A673 (cell line): ENCODE measurements around the gene LMF1. TPM values are rescaled to one million over a fixed set of nuclear protein-coding genes. Genes with fewer than 3 reads are reported as not detected.

Source experiments
- BruUV-seq: library from RNA; stranded (reverse); fragments of 400-500 nt; replicated peaks from 2 replicates; lab custom pipeline; 2021; lab: Mats Ljungman, UMichigan
- CTCF ChIA-PET: fragments of 300-600 bp; sonication (Branson Sonifier 250); formaldehyde crosslinking; loops from one replicate; lab custom pipeline; 2022; ENCODE audit warnings: antibody characterized with exemption; lab: Charles Lee
- POLR2A ChIA-PET: fragments of 300-600 bp; sonication (Branson Sonifier 250); formaldehyde crosslinking; loops from one replicate; lab custom pipeline; 2022; ENCODE audit warnings: antibody characterized with exemption; ENCODE audit not compliant: low non-redundant PET; lab: Charles Lee
- DNase-seq: peaks from one replicate; pipeline ENCODE4 v3.0.0-alpha.2; 2015; ENCODE audit warnings: low spot score
- H3K27ac ChIP-seq: fragments of 200-600 bp; sonication (generic); 2 replicates; pipeline ENCODE4 v1.5.1; 2016; ENCODE audit warnings: mixed run types, low read depth, mild to moderate bottlenecking, mixed read lengths, antibody characterized with exemption, low read length; ENCODE audit not compliant: poor library complexity, severe bottlenecking
- H3K27me3 ChIP-seq: fragments of 200-600 bp; sonication (generic); replicated peaks from 2 replicates; pipeline ENCODE4 v1.6.1; 2017; ENCODE audit warnings: mixed run types, low read depth, mild to moderate bottlenecking, mixed read lengths, antibody characterized with exemption, low read length; ENCODE audit not compliant: insufficient read depth, poor library complexity
- H3K36me3 ChIP-seq: fragments of 200-600 bp; sonication (generic); 2 replicates; pipeline ENCODE4 v1.6.1; 2016; ENCODE audit warnings: mixed run types, mild to moderate bottlenecking, mixed read lengths, antibody characterized with exemption, low read length; ENCODE audit not compliant: insufficient read depth, poor library complexity, severe bottlenecking
- H3K4me1 ChIP-seq: fragments of 200-600 bp; sonication (generic); 2 replicates; pipeline ENCODE4 v1.6.1; 2017; ENCODE audit warnings: mixed run types, mild to moderate bottlenecking, mixed read lengths, antibody characterized with exemption, low read length; ENCODE audit not compliant: insufficient read depth, poor library complexity, severe bottlenecking
- H3K4me3 ChIP-seq: fragments of 200-600 bp; sonication (generic); 2 replicates; pipeline ENCODE4 v1.5.1; 2016; ENCODE audit warnings: low read depth, mixed run types, mild to moderate bottlenecking, mixed read lengths, low read length; ENCODE audit not compliant: poor library complexity, severe bottlenecking
- H3K9me3 ChIP-seq: fragments of 200-600 bp; sonication (generic); 2 replicates; pipeline ENCODE4 v1.6.1; 2016; ENCODE audit warnings: mixed run types, low read depth, mild to moderate bottlenecking, mixed read lengths, antibody characterized with exemption, low read length; ENCODE audit not compliant: poor library complexity, severe bottlenecking
- EZH2 ChIP-seq: fragments of 200-600 bp; sonication (generic); IDR thresholded peaks from 2 replicates; pipeline ENCODE4 v1.6.1; 2017; ENCODE audit warnings: borderline replicate concordance, low read depth, mild to moderate bottlenecking, mixed read lengths, antibody characterized with exemption, low read length; ENCODE audit not compliant: poor library complexity, severe bottlenecking
- intact Hi-C: fragments of 100-400 bp; cut with micrococcal nuclease; formaldehyde crosslinking; loops from one replicate; pipeline ENCODE4 v1.10.0; 2022; ENCODE audit not compliant: unreplicated experiment
- total RNA-seq: library from RNA; stranded (reverse); gene quantifications from 2 replicates; pipeline ENCODE4 v1.2.3, GENCODE V29; 2021
- TF ChIP-seq, protein P1 (sequence below): fragments of 300-800, 200-600 bp; sonication (generic); conservative IDR thresholded peaks from 2 replicates; pipeline ENCODE4 v1.5.1; 2017; ENCODE audit warnings: low read depth, mild to moderate bottlenecking, antibody characterized with exemption, low read length, moderate library complexity, mixed read lengths

LMF1 gene
- total RNA-seq, 1 experiment from 2014 or later: 21.0 TPM

DNA sequence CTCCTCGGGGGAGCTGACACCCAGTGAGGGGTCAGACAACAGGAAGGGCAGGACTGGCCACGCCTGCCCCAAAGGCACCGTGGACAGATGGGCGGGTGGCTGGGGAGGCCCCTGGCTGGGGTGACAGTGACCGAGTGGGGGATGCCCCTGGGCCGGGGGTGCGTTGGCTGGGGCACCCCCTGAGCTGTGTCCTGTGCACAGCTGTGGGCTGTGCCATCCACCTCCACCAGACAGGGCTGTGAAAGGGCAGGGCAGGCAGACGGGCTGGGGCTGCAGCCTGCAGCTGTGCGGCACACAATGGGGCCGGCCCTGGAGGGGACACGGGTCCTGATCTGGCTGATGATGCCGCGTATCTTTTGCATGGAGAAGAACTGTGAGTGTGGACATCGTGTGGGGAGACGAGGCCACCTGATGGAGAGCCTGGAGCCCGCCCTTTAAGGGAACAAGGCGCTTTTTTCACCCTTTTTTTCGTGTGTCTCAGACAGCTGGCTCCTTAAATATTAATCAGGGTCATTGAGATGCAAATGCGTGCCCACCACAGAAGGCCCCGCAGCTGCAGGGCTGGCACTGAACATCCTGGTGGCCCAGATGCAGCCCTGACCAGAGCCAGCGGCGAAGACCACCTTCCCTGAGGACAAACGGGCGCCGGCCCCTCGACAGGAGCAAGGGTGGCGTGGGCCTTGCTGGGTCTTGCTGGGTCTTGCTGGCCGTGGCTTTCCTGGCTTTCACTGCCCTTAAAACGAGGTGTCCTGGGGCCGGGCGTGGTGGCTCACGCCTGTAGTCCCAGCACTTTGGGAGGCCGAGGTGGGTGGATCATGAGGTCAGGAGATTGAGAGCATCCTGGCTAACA, 127.8 kb downstream of the LMF1 start:
- Histone ChIP-seq H3K4me3 (no peak overlapping the region), H3K27ac (no peak overlapping the region), H3K9me3 (no peaks in the 10 kb centered on the region), H3K36me3 (no peaks in the 10 kb centered on the region), H3K4me1 (peaks cover 14% of the 10 kb centered on the region), H3K27me3 (no peaks in the 10 kb centered on the region)
- no peak for DNase-seq
- POLR2A ChIA-PET: no interaction called here
- CTCF ChIA-PET: interaction anchor here (0.6 kb wide), 1 partner anchor 215 kb away, joined by 3 read pairs; no protein-coding TSS in a partner anchor
- no peak for TF ChIP-seq EZH2
- TF ChIP-seq, protein P1, sequence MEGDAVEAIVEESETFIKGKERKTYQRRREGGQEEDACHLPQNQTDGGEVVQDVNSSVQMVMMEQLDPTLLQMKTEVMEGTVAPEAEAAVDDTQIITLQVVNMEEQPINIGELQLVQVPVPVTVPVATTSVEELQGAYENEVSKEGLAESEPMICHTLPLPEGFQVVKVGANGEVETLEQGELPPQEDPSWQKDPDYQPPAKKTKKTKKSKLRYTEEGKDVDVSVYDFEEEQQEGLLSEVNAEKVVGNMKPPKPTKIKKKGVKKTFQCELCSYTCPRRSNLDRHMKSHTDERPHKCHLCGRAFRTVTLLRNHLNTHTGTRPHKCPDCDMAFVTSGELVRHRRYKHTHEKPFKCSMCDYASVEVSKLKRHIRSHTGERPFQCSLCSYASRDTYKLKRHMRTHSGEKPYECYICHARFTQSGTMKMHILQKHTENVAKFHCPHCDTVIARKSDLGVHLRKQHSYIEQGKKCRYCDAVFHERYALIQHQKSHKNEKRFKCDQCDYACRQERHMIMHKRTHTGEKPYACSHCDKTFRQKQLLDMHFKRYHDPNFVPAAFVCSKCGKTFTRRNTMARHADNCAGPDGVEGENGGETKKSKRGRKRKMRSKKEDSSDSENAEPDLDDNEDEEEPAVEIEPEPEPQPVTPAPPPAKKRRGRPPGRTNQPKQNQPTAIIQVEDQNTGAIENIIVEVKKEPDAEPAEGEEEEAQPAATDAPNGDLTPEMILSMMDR: no peak
- no TSS peak for BruUV-seq
- intact Hi-C loops: no loop called here

DNA sequence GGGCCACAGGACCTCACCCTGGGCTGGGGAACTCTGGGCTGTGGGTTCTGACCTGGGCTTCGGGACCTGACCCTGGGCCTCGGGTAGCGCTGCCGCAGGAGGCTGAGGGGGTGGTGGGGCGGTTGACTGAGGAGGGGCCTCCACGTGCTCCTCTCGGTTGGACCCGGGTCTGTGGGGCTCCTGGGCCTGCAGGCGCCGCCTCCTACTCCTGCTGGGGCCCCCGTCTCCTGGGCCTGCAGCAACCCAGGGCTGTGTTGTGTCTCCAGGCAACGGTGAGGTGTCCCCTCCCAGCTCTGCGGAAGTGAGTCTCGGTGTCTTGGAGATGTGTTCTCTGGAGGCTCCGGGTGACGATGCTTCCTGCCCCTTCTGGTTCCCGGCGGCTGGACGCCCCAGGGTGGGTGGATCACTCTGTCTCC, 128.7 kb downstream of the LMF1 start:
- H3K36me3 ChIP-seq: no peaks in the 10 kb centered on the region
- peak; percentile 72 for DNase-seq
- H3K4me3 ChIP-seq: no peak overlapping the region
- no peak overlapping the region for H3K27ac ChIP-seq
- H3K9me3 ChIP-seq: peaks cover 1% of the 10 kb centered on the region
- TF ChIP-seq, protein P1: no peak
- TF ChIP-seq EZH2: no peak
- intact Hi-C loops: no loop called here
- peaks cover 14% of the 10 kb centered on the region for H3K4me1 ChIP-seq
- H3K27me3 ChIP-seq: no peaks in the 10 kb centered on the region
- CTCF ChIA-PET: interaction anchor here (0.6 kb wide), 1 partner anchor 216 kb away, joined by 3 read pairs; no protein-coding TSS in a partner anchor
- POLR2A ChIA-PET: no interaction called here
- BruUV-seq: no TSS peak

DNA sequence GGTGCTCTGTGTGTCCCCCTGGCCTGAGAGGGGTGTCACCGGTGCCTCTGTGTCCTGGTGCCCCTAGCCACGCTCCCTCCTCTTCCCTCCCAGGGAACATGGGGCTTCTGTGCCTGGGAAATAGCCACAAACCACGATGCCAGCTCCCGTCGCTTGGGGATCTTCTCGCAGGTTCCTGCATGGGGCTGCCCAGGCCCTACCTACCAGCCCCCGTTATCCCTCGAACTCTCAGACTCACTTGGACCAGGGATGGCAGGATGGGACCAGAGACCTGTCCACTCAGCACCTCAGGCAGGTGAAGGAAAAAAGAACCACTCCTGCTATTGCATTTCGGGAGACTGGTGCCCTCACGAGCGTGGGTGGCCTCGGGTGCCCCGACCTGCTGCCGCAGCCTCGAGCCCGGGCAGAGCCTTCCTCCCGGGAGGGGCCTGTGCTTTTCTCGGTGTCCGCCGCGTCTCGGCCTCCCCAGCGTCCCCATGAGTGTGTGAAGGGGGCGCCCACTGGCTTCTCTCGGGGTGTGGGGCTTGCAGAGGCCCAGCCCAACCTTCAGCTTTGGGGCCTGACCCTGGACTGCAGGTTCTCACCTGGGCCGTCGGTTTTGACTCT, 129.2 kb downstream of the LMF1 start:
- BruUV-seq: no TSS peak
- H3K9me3 ChIP-seq: peaks cover 2% of the 10 kb centered on the region

More for the DNA sequence above, 129.2 kb downstream of the LMF1 start:
- Histone ChIP-seq H3K4me3 (no peak overlapping the region), H3K27me3 (no peaks in the 10 kb centered on the region), H3K36me3 (no peaks in the 10 kb centered on the region), H3K4me1 (peaks cover 14% of the 10 kb centered on the region), H3K27ac (no peak overlapping the region)
- ChIA-PET POLR2A (no interaction called here), CTCF (interaction anchor here (0.6 kb wide), 1 partner anchor 405 kb away, joined by 13 read pairs; no protein-coding TSS in a partner anchor)
- intact Hi-C loops: no loop called here
- no peak for DNase-seq
- TF ChIP-seq EZH2: no peak
- TF ChIP-seq, protein P1: no peak
